Panc1 (cell line): Measurements from ENCODE around the gene CSH1. TPM values are rescaled to one million over a fixed set of nuclear protein-coding genes. Genes with fewer than 3 reads are reported as not detected.
A peak's percentile ranks its signal among the peaks of the same experiment; 100 is the strongest.
"Not testable (repeated sequence)": the region's sequence is repeated elsewhere in the genome, so short reads cannot be mapped to it uniquely, and the experiment has no call there.

ENCODE experiments used
- ATAC-seq: fragments of 200-7000 bp; cut with Tn5 transposase; 2 replicates; pipeline ENCODE4 v1.9.1; 2020; ENCODE audit warnings: mild to moderate bottlenecking, moderate library complexity
- BruUV-seq: library from RNA; stranded (reverse); fragments of 400-500 nt; replicated peaks from 2 replicates; lab custom pipeline; 2021; lab: Mats Ljungman, UMichigan
- CTCF ChIA-PET: fragments of 300-600 bp; sonication (Branson Sonifier 250); formaldehyde crosslinking; loops from one replicate; lab custom pipeline; 2022; ENCODE audit warnings: antibody characterized with exemption; lab: Charles Lee
- POLR2A ChIA-PET: fragments of 300-600 bp; sonication (Branson Sonifier 250); formaldehyde crosslinking; loops from one replicate; lab custom pipeline; 2022; ENCODE audit warnings: antibody characterized with exemption; lab: Charles Lee
- DNase-seq: peaks from one replicate; pipeline ENCODE4 v3.0.0-alpha.2; 2010; ENCODE audit warnings: low read depth, low spot score
- H3K27ac ChIP-seq: 2 replicates; pipeline ENCODE4 v1.5.1; 2011; ENCODE audit warnings: mild to moderate bottlenecking, low read length, inconsistent platforms
- H3K27me3 ChIP-seq: fragments of 200-500 bp; sonication (Bioruptor generic); 2 replicates; pipeline ENCODE4 v1.6.0; 2014; ENCODE audit warnings: low read length, inconsistent platforms; ENCODE audit not compliant: control insufficient read depth, insufficient read depth
- H3K36me3 ChIP-seq: fragments of 200-500 bp; sonication (Bioruptor generic); 2 replicates; pipeline ENCODE4 v1.5.1; 2014; ENCODE audit warnings: inconsistent platforms, mild to moderate bottlenecking, low read length, moderate library complexity; ENCODE audit not compliant: control insufficient read depth, insufficient read depth
- H3K4me1 ChIP-seq: 2 replicates; pipeline ENCODE4 v1.5.1; 2011; ENCODE audit warnings: inconsistent platforms, mild to moderate bottlenecking, low read length, moderate library complexity; ENCODE audit not compliant: control insufficient read depth, insufficient read depth
- H3K4me3 ChIP-seq, 2 experiments: 2 replicates each; pipeline ENCODE4 v1.5.1; 2011 to 2012; ENCODE audit warnings: low read depth in 2 of 2, low read length in 2 of 2, mild to moderate bottlenecking in 2 of 2, inconsistent platforms in 1 of 2, moderate library complexity in 1 of 2
- H3K9me3 ChIP-seq: fragments of 200-500 bp; sonication (Bioruptor generic); 2 replicates; pipeline ENCODE4 v1.5.1; 2014; ENCODE audit warnings: low read depth, mild to moderate bottlenecking, inconsistent platforms, low read length, moderate library complexity; ENCODE audit not compliant: control insufficient read depth, insufficient read depth
- POLR2AphosphoS5 ChIP-seq: IDR thresholded peaks from 2 replicates; pipeline ENCODE4 v1.6.1; 2012; ENCODE audit warnings: mild to moderate bottlenecking, low read depth, low read length, moderate library complexity
- SIN3A ChIP-seq: IDR thresholded peaks from 2 replicates; pipeline ENCODE4 v1.6.1; 2012; ENCODE audit warnings: low read depth, mild to moderate bottlenecking, low read length, moderate library complexity, borderline replicate concordance; ENCODE audit not compliant: insufficient read depth
- TCF7L2 ChIP-seq: IDR thresholded peaks from 2 replicates; pipeline ENCODE4 v1.6.1; 2011; ENCODE audit warnings: mild to moderate bottlenecking, low read depth, low read length, inconsistent platforms
- in situ Hi-C: cut with HindIII; loops from 2 replicates; pipeline ENCODE4 v1.10.0; 2016; ENCODE audit warnings: low sequenced_read_pairs, low pct_unique_long_range_greater_than_20kb
- intact Hi-C: fragments of 100-400 bp; cut with micrococcal nuclease; formaldehyde crosslinking; loops from one replicate; pipeline ENCODE4 v1.10.0; 2022; ENCODE audit not compliant: unreplicated experiment
- total RNA-seq: library from RNA; stranded (reverse); gene quantifications from one replicate; pipeline ENCODE4 v1.2.1, GENCODE V29; 2021; ENCODE audit not compliant: unreplicated experiment
- TF ChIP-seq, protein P1 (sequence below): fragments of 450-650 bp; IDR thresholded peaks from 2 replicates; pipeline ENCODE4 v1.5.1; 2017; ENCODE audit warnings: mild to moderate bottlenecking
- TF ChIP-seq, protein P2 (sequence below), 2 experiments: IDR thresholded peaks; 2 replicates each; pipeline ENCODE4 v1.6.1; 2011 to 2012; ENCODE audit warnings: low read depth in 2 of 2, control low read depth in 1 of 2, low read length in 1 of 2, mild to moderate bottlenecking in 1 of 2, moderate library complexity in 1 of 2; ENCODE audit not compliant: insufficient read depth in 1 of 2

Gene CSH1
- total RNA-seq, 1 experiment from 2014 or later: not detected

DNA sequence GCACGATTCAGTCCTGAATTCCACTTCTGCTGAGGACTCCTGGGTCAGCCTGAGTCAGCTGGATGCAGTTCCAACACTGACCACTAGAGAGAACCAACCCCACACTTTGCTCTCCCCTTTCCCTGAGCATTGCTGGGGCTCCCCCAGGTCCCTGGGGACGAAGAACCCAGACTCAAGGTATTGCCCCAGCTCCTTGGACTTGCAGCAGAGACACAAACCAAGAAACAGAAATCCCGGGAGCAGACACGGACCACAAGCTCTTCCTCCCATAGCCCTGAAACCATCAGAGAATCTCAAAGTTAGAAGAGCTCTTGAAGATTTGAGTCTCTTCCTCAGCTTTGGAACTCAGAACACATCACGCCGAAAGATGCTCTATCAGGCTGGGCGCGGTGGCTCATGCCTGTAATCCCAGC lies 22.9 kb upstream of the CSH1 start:
- POLR2A ChIA-PET: no interaction called here

DNA sequence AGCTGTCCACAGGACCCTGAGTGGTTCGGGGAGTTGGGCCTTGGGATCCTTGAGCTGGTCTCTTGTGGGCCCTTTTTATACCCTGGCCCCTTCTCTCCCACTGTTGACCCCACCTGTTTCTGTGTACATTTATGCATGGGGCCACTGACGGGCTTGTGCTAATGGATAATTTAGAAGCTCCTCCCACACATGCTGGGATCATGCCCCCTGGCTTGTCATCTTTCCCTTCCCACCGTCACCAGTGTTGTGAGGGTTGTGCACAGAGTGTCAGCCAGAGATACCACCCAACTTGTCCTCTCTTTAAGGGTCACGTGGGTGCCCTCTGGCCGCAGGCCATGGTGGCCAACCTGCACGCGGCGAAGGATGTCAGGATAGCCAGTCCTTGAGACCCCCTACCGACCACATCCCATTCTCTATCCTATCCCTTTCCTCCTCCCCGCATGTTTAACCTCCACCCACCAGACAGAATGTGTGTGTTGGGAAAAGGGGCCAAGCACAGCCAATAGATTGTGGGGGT lies 22.5 kb upstream of the CSH1 start, which contains the start of gene GH1:
GH1 (minus strand) TSS at position 51 of the 517 bp plus-strand sequence. CDS start 63 bp downstream, outside the sequence.
- POLR2A ChIA-PET, H3K4me1 ChIP-seq, H3K36me3 ChIP-seq, H3K27me3 ChIP-seq, H3K9me3 ChIP-seq, ATAC-seq, H3K4me3 ChIP-seq, DNase-seq, in situ Hi-C loops, BruUV-seq, H3K27ac ChIP-seq: not testable (repeated sequence)
- CTCF ChIA-PET: interaction anchor here (0.5 to 2.9 kb wide), 9 partner anchors 10 to 215 kb away, joined by 3 to 14 read pairs (median 4); partner anchors contain the start of gene ERN1
- intact Hi-C loops: loop anchor here (10.0 kb wide), 3 partner anchors 76 to 216 kb away; partner anchors contain the start of genes ERN1, ICAM2 and PRR29

More for the DNA sequence above, 22.9 kb upstream of the CSH1 start:
- Histone ChIP-seq H3K9me3 (no peaks in the 10 kb centered on the region), H3K27me3 (no peaks in the 10 kb centered on the region), H3K27ac (no peak overlapping the region), H3K4me3 (no peak overlapping the region), H3K36me3 (no peaks in the 10 kb centered on the region), H3K4me1 (no peaks in the 10 kb centered on the region)
- in situ Hi-C loops: no loop called here
- intact Hi-C loops: loop anchor here (10.0 kb wide), 3 partner anchors 75 to 215 kb away; partner anchors contain the start of genes ERN1, ICAM2 and PRR29
- BruUV-seq: no TSS peak
- peak; percentile 93 for ATAC-seq
- peak; percentile 72 for DNase-seq
- CTCF ChIA-PET: interaction anchor here (0.5 to 2.9 kb wide), 12 partner anchors 10 to 409 kb away, joined by 3 to 14 read pairs (median 4); partner anchors contain the start of gene ERN1
- TF ChIP-seq, protein P1, sequence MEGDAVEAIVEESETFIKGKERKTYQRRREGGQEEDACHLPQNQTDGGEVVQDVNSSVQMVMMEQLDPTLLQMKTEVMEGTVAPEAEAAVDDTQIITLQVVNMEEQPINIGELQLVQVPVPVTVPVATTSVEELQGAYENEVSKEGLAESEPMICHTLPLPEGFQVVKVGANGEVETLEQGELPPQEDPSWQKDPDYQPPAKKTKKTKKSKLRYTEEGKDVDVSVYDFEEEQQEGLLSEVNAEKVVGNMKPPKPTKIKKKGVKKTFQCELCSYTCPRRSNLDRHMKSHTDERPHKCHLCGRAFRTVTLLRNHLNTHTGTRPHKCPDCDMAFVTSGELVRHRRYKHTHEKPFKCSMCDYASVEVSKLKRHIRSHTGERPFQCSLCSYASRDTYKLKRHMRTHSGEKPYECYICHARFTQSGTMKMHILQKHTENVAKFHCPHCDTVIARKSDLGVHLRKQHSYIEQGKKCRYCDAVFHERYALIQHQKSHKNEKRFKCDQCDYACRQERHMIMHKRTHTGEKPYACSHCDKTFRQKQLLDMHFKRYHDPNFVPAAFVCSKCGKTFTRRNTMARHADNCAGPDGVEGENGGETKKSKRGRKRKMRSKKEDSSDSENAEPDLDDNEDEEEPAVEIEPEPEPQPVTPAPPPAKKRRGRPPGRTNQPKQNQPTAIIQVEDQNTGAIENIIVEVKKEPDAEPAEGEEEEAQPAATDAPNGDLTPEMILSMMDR: peak; percentile 86
- no peak for TF ChIP-seq POLR2AphosphoS5

DNA sequence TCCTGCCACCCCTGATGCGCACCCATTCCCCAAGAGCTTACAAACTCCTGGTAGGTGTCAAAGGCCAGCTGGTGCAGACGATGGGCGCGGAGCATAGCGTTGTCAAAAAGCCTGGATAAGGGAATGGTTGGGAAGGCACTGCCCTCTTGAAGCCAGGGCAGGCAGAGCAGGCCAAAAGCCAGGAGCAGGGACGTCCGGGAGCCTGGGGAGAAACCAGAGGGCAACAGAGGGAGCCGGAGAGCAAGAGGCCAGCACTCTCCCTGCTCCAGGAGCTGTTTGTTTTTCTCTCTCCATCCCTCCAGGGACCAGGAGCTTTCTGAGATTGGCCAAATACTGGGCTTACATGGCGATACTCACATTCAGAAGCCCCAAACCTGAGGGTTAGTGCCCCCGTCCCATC lies 21.9 kb upstream of the CSH1 start:
- Histone ChIP-seq H3K9me3 (no peaks in the 10 kb centered on the region), H3K27ac (no peak overlapping the region), H3K27me3 (no peaks in the 10 kb centered on the region), H3K4me1 (no peaks in the 10 kb centered on the region), H3K4me3 (no peak overlapping the region), H3K36me3 (no peaks in the 10 kb centered on the region)
- ChIA-PET CTCF (interaction anchor here (1.0 to 2.9 kb wide), 5 partner anchors 17 to 215 kb away, joined by 3 to 14 read pairs (median 3); partner anchors contain the start of gene ERN1), POLR2A (no interaction called here)
- in situ Hi-C loops (no loop called here), intact Hi-C loops (loop anchor here (10.0 kb wide), 3 partner anchors 76 to 216 kb away; partner anchors contain the start of genes ERN1, ICAM2 and PRR29)
- DNase-seq (no peak), ATAC-seq (no peak)
- no TSS peak for BruUV-seq
- no peak for TF ChIP-seq SIN3A
- TF ChIP-seq TCF7L2: no peak
- TF ChIP-seq, protein P2, sequence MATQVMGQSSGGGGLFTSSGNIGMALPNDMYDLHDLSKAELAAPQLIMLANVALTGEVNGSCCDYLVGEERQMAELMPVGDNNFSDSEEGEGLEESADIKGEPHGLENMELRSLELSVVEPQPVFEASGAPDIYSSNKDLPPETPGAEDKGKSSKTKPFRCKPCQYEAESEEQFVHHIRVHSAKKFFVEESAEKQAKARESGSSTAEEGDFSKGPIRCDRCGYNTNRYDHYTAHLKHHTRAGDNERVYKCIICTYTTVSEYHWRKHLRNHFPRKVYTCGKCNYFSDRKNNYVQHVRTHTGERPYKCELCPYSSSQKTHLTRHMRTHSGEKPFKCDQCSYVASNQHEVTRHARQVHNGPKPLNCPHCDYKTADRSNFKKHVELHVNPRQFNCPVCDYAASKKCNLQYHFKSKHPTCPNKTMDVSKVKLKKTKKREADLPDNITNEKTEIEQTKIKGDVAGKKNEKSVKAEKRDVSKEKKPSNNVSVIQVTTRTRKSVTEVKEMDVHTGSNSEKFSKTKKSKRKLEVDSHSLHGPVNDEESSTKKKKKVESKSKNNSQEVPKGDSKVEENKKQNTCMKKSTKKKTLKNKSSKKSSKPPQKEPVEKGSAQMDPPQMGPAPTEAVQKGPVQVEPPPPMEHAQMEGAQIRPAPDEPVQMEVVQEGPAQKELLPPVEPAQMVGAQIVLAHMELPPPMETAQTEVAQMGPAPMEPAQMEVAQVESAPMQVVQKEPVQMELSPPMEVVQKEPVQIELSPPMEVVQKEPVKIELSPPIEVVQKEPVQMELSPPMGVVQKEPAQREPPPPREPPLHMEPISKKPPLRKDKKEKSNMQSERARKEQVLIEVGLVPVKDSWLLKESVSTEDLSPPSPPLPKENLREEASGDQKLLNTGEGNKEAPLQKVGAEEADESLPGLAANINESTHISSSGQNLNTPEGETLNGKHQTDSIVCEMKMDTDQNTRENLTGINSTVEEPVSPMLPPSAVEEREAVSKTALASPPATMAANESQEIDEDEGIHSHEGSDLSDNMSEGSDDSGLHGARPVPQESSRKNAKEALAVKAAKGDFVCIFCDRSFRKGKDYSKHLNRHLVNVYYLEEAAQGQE (IDR thresholded peaks at IDR 0.05; ENCODE audit: insufficient read depth in 1 of 2, low read depth in 2 of 2, low read length in 1 of 2): no peak
- TF ChIP-seq, protein P1: no peak; the same call in 1 of the 2 replicates
- TF ChIP-seq POLR2AphosphoS5: no peak
